ENCODE data around the gene LHX1.

The LHX1 gene

GRCh38 chr17:36939802-36940312 is 2.6 kb downstream of the LHX1 start:
- no peak for DNase-seq

GRCh38 chr17:36940313-36941264 is 3.3 kb downstream of the LHX1 start:
- no peak for DNase-seq

GRCh38 chr17:36941265-36942010 is 4.2 kb downstream of the LHX1 start:
- no peak for DNase-seq

- DNase-seq: no peak
Observed at GRCh38 chr17:36942019-36942599, 4.8 kb downstream of the LHX1 start.

GRCh38 chr17:36942631-36943125 is 5.4 kb downstream of the LHX1 start:
- DNase-seq: no peak

GRCh38 chr17:36943250-36944191 is 6.2 kb downstream of the LHX1 start:
- DNase-seq: no peak

GRCh38 chr17:36944553-36944952 is 7.3 kb downstream of the LHX1 start:
- DNase-seq: no peak

- DNase-seq: no peak
Observed at GRCh38 chr17:36945140-36945539, 7.9 kb downstream of the LHX1 start.

- DNase-seq: no peak
Observed at GRCh38 chr17:36945959-36946725, 8.9 kb downstream of the LHX1 start.

GRCh38 chr17:36946726-36947091 is 9.4 kb downstream of the LHX1 start:
- DNase-seq: no peak

GRCh38 chr17:36947922-36948716 is 10.8 kb downstream of the LHX1 start:
- DNase-seq: peak; percentile 49

- peak; percentile 94 for DNase-seq
Observed at GRCh38 chr17:36948717-36949460, 11.6 kb downstream of the LHX1 start, which contains the start of gene AATF. Gene AATF, plus strand, starts transcription at chr17:36948954. Its CDS starts 172 bp downstream, at chr17:36949126.

- peak; percentile 41 for DNase-seq
Observed at GRCh38 chr17:36949461-36949927, 12.2 kb downstream of the LHX1 start.

GRCh38 chr17:36950027-36950426 is 12.8 kb downstream of the LHX1 start:
- DNase-seq: no peak

GRCh38 chr17:36951084-36951789 is 14.0 kb downstream of the LHX1 start:
- no peak for DNase-seq

GRCh38 chr17:36971508-36971907 is 34.2 kb downstream of the LHX1 start:
- DNase-seq: no peak

- no peak for DNase-seq
Observed at GRCh38 chr17:36972186-36972700, 35.0 kb downstream of the LHX1 start.

GRCh38 chr17:36972905-36973304 is 35.6 kb downstream of the LHX1 start:
- DNase-seq: no peak

All from DMS79 treated with DMSO at 0.1 percent for 48 hours (cell line).